Mesothelial cell of epicardium (in vitro differentiated cells): ENCODE measurements around the gene RBMS1. TPM values are rescaled to one million over a fixed set of nuclear protein-coding genes. Genes with fewer than 3 reads are reported as not detected.
A peak's percentile ranks its signal among the peaks of the same experiment; 100 is the strongest.
"Not testable (repeated sequence)": the region's sequence is repeated elsewhere in the genome, so short reads cannot be mapped to it uniquely, and the experiment has no call there.

ENCODE experiments used
- DNase-seq, 2 experiments: peaks; one replicate each; pipeline ENCODE4 v3.0.0; 2021; ENCODE audit warnings: low spot score in 2 of 2; ENCODE audit not compliant: unreplicated experiment in 2 of 2
- H3K27ac Mint-ChIP-seq: 2 replicates; pipeline ENCODE4 v1.8.0; 2021; ENCODE audit warnings: mixed read lengths
- H3K27me3 Mint-ChIP-seq: 2 replicates; pipeline ENCODE4 v1.8.0; 2021; ENCODE audit warnings: low read depth, mixed read lengths
- H3K36me3 Mint-ChIP-seq: 2 replicates; pipeline ENCODE4 v1.8.0; 2021; ENCODE audit warnings: mixed read lengths
- H3K4me1 Mint-ChIP-seq: 2 replicates; pipeline ENCODE4 v1.8.0; 2021; ENCODE audit warnings: mixed read lengths
- H3K4me3 Mint-ChIP-seq: 2 replicates; pipeline ENCODE4 v1.8.0; 2021; ENCODE audit warnings: mild to moderate bottlenecking, moderate library complexity, mixed read lengths
- H3K9me3 Mint-ChIP-seq: 2 replicates; pipeline ENCODE4 v1.8.0; 2021; ENCODE audit warnings: mixed read lengths
- total RNA-seq: library from RNA; stranded (reverse); gene quantifications from 3 replicates; pipeline ENCODE4 v1.2.1, GENCODE V29; 2021
- TF ChIP-seq, protein P1 (sequence below): fragments of 200-600 bp; sonication (generic); IDR thresholded peaks from one replicate; pipeline ENCODE4 v1.5.0; 2021; ENCODE audit warnings: antibody characterized with exemption; ENCODE audit not compliant: unreplicated experiment

Gene RBMS1
- total RNA-seq, 1 donor from 2014 or later, result 128 TPM

DNA sequence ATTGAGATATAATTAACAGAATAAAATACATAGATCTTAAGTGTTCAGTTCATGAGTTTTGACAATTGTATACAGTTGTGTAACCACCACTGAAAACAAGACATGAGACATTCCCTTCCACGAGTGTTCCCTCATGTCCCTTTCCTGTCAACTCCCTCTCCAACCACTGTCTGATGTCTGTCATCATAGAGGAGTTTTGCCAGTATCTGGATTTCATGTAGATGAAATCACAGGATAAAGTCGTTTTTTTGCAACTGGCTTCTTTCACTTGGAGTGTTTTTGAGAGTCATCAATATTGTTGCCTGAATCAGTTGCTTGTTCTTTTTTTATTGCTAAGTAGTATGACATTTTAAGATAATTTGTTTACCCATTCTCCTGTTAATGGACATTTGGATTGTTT, 52.7 kb downstream of the RBMS1 start:
- Mint-ChIP-seq H3K9me3 (peaks cover 26% of the 10 kb centered on the region), H3K27me3 (no peaks in the 10 kb centered on the region), H3K4me1 (peaks cover 14% of the 10 kb centered on the region), H3K4me3 (no peak overlapping the region), H3K36me3 (peaks cover 25% of the 10 kb centered on the region), H3K27ac (no peak overlapping the region)
- TF ChIP-seq, protein P1, sequence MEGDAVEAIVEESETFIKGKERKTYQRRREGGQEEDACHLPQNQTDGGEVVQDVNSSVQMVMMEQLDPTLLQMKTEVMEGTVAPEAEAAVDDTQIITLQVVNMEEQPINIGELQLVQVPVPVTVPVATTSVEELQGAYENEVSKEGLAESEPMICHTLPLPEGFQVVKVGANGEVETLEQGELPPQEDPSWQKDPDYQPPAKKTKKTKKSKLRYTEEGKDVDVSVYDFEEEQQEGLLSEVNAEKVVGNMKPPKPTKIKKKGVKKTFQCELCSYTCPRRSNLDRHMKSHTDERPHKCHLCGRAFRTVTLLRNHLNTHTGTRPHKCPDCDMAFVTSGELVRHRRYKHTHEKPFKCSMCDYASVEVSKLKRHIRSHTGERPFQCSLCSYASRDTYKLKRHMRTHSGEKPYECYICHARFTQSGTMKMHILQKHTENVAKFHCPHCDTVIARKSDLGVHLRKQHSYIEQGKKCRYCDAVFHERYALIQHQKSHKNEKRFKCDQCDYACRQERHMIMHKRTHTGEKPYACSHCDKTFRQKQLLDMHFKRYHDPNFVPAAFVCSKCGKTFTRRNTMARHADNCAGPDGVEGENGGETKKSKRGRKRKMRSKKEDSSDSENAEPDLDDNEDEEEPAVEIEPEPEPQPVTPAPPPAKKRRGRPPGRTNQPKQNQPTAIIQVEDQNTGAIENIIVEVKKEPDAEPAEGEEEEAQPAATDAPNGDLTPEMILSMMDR, result no peak
- no peak for DNase-seq

GRCh38 chr2:160439038-160439437, 54.6 kb downstream of the RBMS1 start:
- H3K27ac Mint-ChIP-seq, H3K4me3 Mint-ChIP-seq, H3K4me1 Mint-ChIP-seq, H3K27me3 Mint-ChIP-seq, DNase-seq: not testable (repeated sequence)
- Mint-ChIP-seq H3K9me3 (peaks cover 26% of the 10 kb centered on the region), H3K36me3 (peaks cover 25% of the 10 kb centered on the region)

GRCh38 chr2:160437273-160437672, 56.3 kb downstream of the RBMS1 start:
- H3K36me3 Mint-ChIP-seq, result peaks cover 16% of the 10 kb centered on the region
- peaks cover 12% of the 10 kb centered on the region for H3K4me1 Mint-ChIP-seq
- no peaks in the 10 kb centered on the region for H3K27me3 Mint-ChIP-seq
- TF ChIP-seq, protein P1, result no peak
- no peak overlapping the region for H3K4me3 Mint-ChIP-seq
- DNase-seq, result no peak
- peaks cover 15% of the 10 kb centered on the region for H3K9me3 Mint-ChIP-seq
- H3K27ac Mint-ChIP-seq, result no peak overlapping the region

- Mint-ChIP-seq H3K27me3 (no peaks in the 10 kb centered on the region), H3K4me3 (no peak overlapping the region), H3K4me1 (peaks cover 12% of the 10 kb centered on the region), H3K9me3 (peaks cover 12% of the 10 kb centered on the region), H3K36me3 (peaks cover 29% of the 10 kb centered on the region), H3K27ac (peak overlapping the region; percentile 90)
- TF ChIP-seq, protein P1, result no peak
- no peak for DNase-seq
Observed at GRCh38 chr2:160434254-160434948, 59.2 kb downstream of the RBMS1 start.

GRCh38 chr2:160433466-160434140, 60.0 kb downstream of the RBMS1 start:
- peaks cover 29% of the 10 kb centered on the region for H3K36me3 Mint-ChIP-seq
- TF ChIP-seq, protein P1, result no peak
- peaks cover 12% of the 10 kb centered on the region for H3K9me3 Mint-ChIP-seq
- peak overlapping the region; percentile 90 for H3K27ac Mint-ChIP-seq
- H3K4me3 Mint-ChIP-seq, result no peak overlapping the region
- DNase-seq, result no peak
- H3K4me1 Mint-ChIP-seq, result peaks cover 12% of the 10 kb centered on the region
- no peaks in the 10 kb centered on the region for H3K27me3 Mint-ChIP-seq

DNA sequence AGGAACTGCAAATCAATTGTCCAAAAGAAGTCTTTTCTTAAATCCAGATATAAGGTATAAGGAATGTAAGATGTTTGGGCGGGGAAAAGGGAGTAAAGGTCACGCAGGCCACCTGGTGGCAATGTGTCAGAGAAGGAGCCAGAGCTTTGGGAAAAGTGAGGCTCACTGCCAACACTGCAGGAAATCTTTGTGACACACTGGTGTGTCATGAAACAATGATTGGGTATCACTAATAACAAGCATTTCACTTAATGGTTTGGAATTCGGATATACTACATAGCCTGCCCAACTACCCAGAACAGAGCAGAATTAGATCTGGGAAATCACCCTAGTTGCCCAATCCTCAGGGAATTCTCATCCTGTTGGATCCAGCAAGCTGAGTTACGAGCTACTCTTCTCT, 61.0 kb downstream of the RBMS1 start:
- Mint-ChIP-seq H3K27ac (peak overlapping the region; percentile 31), H3K9me3 (peaks cover 11% of the 10 kb centered on the region), H3K4me1 (peaks cover 20% of the 10 kb centered on the region), H3K36me3 (peaks cover 21% of the 10 kb centered on the region), H3K27me3 (no peaks in the 10 kb centered on the region), H3K4me3 (no peak overlapping the region)
- TF ChIP-seq, protein P1, result no peak
- DNase-seq, result no peak
